Activated effector memory CD4-positive, alpha-beta T cell treated with Interleukin-2 at 50 U/mL for 16 hours (primary cell): Measurements from ENCODE around the gene TCL1A.
"Not testable (repeated sequence)": the region's sequence is repeated elsewhere in the genome, so short reads cannot be mapped to it uniquely, and the experiment has no call there.

ENCODE experiments used
- DNase-seq: peaks from one replicate; pipeline ENCODE4 v3.0.0-alpha.2; 2020

Gene TCL1A

DNA sequence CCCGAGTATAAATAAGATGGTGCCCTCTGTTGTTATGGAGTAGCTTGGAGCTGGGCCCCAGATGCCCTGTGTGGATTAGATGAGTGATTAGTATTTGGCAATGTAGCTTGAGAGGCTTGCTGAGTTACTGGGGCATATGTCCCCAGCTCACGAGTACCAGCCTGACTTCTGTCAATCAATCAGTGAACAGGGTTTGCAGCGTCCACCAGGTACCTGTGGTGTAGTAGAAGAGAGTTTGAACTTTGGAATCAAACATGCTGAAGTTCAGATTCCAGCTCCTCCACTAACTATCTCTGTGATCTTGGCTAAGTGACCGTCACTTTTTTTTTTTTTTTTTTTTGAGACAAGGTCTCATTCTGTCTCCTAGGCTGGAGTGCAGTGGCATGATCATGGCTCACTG lies 39.3 kb downstream of the TCL1A start:
- DNase-seq: no peak

DNA sequence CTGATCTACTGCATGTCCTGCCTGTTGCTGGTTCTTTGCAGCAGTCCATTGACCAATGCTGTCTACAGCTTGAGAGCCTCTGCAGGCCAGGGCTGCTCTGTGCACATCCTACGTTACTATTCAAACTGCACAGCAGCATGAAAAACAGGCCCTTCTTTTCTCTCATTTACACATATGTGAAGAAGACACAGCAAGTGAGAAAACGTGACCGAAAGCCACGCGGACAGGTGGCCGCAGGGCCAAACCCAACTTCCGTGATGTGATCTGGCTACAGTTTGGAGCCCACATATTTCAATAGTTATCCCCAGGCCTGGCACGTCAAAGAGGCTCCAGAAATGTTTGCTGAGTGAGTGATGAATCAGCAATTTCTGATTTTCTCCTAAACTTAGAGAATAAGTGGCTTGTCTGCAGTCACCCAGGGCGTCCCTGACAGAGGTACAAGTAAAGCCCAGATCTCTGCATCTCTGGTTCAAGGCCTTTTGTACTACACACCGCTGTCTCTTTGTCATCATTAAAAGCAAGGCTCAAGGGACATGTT lies 45.6 kb downstream of the TCL1A start:
- DNase-seq: no peak

DNA sequence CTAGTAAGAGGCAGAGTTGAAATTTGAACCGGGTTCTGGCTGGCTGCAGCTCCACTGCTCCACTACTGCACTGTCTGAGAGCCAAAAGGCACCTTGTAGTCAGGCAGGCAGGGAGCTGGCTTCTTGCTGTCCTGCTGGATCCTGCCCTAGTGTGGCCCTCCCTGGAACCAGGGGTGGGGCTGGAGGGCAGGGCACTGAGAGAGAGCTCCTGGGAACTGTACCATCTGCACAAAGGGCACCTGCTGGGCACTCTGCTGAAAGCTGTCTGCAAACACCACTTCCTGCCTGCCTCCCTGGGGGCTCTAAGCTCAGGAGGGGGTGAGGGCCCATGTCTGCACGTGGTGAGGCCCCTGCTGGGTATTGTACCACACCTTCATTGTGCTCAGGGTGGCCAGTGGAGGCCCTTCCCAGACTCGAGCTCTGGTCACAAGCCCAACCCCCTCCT lies 46.7 kb downstream of the TCL1A start:
- no peak for DNase-seq

DNA sequence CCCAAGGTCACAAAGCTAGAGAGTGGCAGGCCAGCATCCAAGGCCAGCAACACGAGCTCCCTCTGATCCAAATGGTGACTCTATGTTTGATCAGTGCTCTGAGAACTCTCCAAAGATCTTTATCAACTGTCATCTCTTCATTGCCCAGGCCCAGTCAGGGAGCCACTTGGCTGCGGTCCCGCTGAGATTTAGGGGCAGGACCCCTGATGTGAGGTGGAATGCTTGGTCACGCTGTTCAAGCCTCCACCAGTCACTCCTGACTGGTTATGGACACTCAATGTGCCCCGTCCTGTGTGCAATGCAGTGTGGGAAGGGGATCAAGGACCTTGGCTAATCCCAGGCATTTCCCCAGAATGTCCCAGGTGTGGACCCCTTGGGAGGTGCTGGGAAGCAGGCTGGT lies 47.5 kb downstream of the TCL1A start:
- no peak for DNase-seq

DNA sequence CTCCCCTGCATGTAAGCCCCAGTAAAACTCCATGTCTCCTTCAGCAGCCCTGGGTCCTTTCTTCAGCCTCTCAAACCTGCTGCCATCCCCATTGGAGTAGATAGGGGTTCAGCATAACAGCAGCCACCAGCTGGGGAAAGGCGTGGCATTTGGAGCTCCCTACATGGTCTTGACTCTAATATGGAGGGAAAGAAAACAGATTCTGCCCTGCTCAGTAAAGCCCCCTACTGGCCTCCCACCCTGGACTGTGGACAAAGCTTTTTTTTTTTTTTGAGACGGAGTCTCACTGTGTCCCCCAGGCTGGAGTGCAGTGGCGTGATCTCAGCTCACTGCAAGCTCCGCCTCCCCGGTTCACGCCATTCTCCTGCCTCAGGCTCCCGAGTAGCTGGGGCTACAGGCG lies 48.4 kb downstream of the TCL1A start:
- DNase-seq: not testable (repeated sequence)

DNA sequence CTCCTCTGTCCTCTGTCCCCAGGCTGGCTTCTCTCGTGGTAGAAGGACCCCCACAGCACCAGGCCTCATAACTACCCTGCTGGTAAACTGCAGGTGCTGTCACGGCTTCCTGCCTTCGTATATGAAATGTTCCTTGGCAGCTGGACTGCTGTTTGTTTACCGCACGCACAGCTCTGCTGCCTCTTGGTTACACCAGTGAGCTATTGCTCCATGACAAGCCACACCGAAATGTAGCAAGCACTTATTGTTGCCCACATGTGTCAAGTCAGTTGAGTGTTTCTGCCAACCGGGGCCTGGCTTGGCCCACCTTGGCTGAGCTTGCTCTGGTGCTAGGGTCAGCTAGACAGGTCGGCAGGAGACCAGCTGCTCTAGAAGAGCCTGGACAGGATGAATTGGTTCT lies 49.4 kb downstream of the TCL1A start:
- DNase-seq: no peak

DNA sequence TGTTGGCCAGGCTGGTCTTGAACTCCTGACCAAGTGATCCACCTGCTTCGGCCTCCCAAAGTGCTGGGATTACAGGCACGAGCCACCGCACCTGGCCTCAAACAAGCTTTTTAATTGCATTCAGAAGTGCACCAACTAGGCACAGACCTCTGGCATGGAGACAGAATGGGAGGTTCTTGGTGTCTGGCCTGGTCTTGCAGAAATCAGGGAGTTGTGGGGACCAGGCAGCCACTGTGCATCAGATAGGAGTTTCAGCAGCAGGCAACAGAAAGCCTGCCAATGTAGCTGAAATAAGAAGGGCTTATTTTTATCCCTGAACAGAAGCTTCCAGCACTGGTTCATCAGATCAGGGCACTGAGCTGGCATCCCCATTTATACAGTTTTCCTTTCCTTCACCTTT lies 49.9 kb downstream of the TCL1A start:
- DNase-seq: no peak

DNA sequence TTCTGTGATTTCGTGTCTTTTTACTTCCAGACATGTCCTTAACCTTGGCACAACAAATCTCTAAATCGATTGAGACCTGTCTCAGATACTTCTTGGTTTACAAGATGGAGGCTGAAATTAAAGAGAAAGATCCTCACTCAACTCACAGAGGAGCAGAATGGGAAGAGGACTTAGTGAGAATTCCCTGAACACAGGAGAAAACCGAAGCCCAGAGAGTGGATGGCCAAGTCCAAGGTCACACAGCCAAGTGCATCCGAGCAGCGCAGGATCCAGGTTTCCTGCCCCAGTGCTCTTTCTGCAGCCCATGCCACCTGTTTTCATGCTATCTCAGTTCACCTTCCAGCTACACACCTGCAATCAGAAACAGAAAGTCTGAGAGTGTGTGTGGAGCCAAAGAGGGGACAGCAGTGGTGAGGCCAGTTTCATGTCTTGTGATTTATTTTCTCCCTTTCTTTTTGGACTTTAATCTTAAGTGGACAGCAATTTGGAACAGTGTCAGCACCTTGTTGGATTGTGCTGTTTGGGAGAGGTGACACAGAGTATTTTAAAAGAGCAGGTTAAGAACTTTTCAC lies 50.6 kb downstream of the TCL1A start:
- no peak for DNase-seq

DNA sequence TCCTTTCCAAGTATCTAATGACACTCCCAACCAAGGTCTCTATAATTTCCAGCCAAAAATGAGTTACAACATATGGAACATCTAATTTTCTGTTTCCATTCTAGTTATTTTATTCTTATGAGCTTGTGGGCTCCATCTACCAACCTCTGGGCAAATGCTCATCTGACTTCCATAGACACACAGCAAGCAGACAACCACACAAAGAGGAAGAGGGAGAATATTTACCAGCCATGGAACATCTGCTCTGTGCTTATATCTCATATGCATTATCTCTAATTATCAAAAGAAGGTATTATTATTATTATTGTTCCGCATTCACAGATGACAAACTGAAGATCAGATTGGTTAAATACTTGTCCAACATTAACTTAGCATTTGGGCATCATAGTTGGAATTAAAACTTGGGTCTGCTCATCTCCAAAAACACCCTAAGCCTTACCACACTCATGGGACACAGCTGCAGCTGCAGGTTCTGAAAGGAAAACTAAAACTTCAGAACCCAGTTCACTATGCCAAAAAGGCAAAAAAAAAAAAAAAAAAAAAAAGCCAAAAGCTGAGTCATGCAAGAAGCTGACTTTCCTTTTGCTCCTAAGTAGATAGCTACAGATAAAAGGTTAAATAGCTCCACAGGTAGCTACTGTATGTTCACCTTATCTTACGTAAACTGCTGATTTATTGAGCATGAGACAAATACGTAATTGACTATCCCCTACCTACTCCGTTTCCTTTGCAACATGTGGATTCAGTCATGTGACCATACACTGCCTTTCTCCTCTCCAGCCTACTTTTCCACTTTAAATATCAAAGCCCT lies 51.3 kb downstream of the TCL1A start:
- DNase-seq: no peak

DNA sequence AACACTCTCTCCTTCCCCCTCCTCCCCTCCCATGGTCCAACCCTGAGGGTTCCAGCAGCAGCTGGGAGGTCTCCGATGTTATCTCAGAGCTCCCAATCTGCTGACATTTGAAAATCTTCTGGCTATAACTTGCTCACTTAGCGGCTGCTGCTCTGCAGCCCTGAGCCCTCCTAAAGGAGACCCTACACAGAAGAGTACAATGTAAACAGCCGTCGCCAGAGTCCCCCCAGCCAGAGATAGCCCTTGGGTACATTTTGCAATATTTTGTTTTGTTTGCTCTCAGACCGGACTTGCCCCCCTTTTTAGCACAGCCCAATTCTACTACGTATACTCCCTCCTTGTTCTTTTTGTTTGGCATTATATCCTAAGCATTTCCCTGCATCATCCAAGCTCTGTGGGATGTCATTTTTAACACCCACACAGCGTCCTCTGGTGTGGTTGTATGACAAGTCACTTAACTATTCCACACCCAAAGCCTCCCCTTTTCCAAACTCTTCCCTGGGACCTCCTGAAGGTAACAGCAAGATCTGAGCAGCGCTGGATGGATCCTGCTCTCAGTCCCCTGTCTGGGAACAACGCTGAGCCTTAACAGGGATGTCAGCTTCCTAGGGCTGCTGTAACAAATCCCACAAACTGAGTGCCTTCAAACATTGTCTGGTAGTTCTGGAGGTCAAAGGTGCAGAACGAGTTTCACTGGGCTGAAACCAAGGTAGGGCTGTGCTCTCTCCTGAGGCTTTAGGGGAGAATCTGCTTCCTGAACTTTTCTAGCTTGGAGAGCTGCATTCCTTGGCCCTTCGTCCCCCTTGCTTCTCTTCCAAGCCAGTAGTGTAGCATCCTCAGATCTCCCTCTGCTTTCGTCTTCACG lies 53.0 kb downstream of the TCL1A start:
- DNase-seq: no peak

DNA sequence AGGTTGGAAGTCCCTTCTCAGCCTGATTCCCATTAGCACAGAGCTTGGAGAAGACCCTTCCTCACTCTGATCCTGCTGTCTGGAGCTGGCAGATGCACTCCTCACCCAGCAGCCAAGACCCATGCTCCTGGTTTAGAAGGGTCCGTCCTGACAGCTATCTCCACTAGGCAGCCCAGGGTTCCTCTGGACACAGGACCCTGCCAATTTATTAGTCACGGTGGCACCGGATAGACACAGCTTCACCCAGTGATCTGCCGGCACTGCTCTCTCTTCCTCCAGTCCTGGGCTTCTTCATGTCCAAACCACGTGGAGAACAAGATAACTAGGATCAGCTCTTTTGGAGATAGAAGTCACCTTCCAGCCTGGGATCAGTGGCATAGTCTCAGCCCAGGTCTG lies 53.9 kb downstream of the TCL1A start:
- no peak for DNase-seq
